Measurements from ENCODE around the gene SLC39A7. TPM values are rescaled to one million over a fixed set of nuclear protein-coding genes. Genes with fewer than 3 reads are reported as not detected.

The SLC39A7 gene
- total and polyA plus RNA-seq, 8 donors, result 9.3 to 119 (median 61.2) TPM

DNA sequence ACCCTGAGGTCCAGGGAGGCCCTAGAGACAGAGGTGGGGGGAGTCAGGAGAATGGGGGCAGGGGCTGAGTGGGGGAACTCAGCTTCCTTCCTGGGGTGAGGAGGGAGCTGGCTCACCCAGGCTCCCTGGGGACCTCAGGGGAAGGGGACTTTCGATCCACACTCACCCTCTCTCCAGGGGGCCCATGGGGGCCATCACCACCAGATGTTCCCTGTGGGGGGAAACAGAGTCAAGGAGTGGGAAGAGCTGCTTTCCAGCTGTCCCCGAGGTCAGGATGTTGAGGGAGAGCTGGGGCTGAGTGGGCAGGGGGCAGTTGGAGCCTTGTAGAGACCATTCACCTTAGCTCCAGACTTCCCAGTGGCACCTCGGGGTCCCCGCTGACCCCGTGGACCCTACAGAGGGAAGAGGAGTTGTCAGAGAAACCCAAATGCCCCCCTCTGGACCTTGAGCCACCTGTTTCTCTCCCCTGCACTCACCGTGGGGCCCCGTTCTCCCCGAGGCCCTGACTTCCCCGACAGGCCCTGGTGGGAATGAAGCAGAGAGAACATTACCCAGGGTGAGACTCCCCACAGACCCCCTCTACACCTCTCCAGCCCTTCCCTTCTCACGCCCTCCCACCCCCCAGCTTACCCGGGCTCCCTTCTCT lies 27.0 kb upstream of the SLC39A7 start:
- Histone ChIP-seq H3K27me3 (peaks cover 0 to 18% (median 6%) of the 10 kb centered on the region in 3 donors), H3K36me3 (no peaks in the 10 kb centered on the region), H3K4me1 (no peaks in the 10 kb centered on the region), H3K27ac (no peak overlapping the region), H3K9me3 (no peaks in the 10 kb centered on the region), H3K4me3 (no peak overlapping the region)
- no peak for DNase-seq
- intact Hi-C loops (cut with DNase I; ENCODE audit: low total_unique reads), result no loop called here
- WGBS, 5 donors, result 52 to 66% (median 63%) methylated on average over 8 to 11 of the region's 11 CpGs
- no peak for TF ChIP-seq CTCF (IDR thresholded peaks at IDR 0.05)
- no peak for TF ChIP-seq EP300 (IDR thresholded peaks at IDR 0.05)
- no peak for TF ChIP-seq POLR2A (IDR thresholded peaks at IDR 0.05)
- TF ChIP-seq POLR2AphosphoS5 (IDR thresholded peaks at IDR 0.05), result no peak

GRCh38 chr6:33174784-33175183 lies 25.9 kb upstream of the SLC39A7 start:
- Histone ChIP-seq H3K27me3 (peaks cover 0 to 18% (median 6%) of the 10 kb centered on the region in 3 donors), H3K36me3 (no peaks in the 10 kb centered on the region), H3K27ac (no peak overlapping the region), H3K9me3 (no peaks in the 10 kb centered on the region), H3K4me1 (no peaks in the 10 kb centered on the region), H3K4me3 (no peak overlapping the region)
- 79 to 94% (median 84%) methylated on average over 4 of the region's 4 CpGs for WGBS, 5 donors
- DNase-seq, result no peak
- TF ChIP-seq POLR2A (IDR thresholded peaks at IDR 0.05) (no peak), POLR2AphosphoS5 (IDR thresholded peaks at IDR 0.05) (no peak), CTCF (IDR thresholded peaks at IDR 0.05) (no peak), EP300 (IDR thresholded peaks at IDR 0.05) (no peak)
- intact Hi-C loops (cut with DNase I; ENCODE audit: low total_unique reads), result no loop called here

DNA sequence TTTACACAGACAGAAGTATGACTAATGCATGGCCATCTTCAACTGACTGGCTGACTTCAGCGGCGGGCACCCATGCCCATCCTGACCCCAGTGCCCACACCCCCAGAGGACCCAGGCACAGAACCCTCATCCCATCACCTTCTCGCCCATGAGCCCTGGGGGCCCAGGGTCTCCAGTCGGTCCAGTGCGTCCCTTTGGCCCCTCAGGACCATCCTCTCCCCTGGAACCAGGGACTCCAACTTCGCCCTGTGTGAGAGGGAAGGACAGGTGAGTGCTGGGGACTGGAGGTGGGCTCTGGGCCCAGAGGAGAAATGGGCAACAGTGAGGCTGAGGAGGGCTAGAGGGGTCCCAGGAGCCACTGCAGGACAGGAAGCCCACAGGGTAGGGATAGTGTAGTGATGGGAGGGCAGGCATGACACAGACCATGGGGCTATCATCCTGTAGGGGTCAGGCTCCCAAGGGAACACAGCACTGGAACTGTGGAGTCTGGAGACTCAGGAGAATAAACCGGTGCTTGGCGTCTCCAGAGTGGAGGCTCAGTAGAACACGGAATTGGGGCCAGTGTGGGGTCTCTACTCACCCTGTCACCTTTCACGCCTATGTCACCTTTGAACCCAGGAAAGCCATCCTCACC lies 25.1 kb upstream of the SLC39A7 start:
- no peaks in the 10 kb centered on the region for H3K36me3 ChIP-seq
- no peaks in the 10 kb centered on the region for H3K9me3 ChIP-seq
- H3K27ac ChIP-seq, result no peak overlapping the region
- peaks cover 0 to 18% (median 6%) of the 10 kb centered on the region in 3 donors for H3K27me3 ChIP-seq
- TF ChIP-seq CTCF (IDR thresholded peaks at IDR 0.05), result no peak
- TF ChIP-seq EP300 (IDR thresholded peaks at IDR 0.05), result no peak
- no peak for TF ChIP-seq POLR2AphosphoS5 (IDR thresholded peaks at IDR 0.05)
- no peak for TF ChIP-seq POLR2A (IDR thresholded peaks at IDR 0.05)
- WGBS, 5 donors, result 70 to 85% (median 72%) methylated on average over 10 of the region's 10 CpGs
- H3K4me1 ChIP-seq, result no peaks in the 10 kb centered on the region
- no peak for DNase-seq
- intact Hi-C loops (cut with DNase I; ENCODE audit: low total_unique reads), result no loop called here
- H3K4me3 ChIP-seq, result no peak overlapping the region

GRCh38 chr6:33176906-33177305 lies 23.8 kb upstream of the SLC39A7 start:
- TF ChIP-seq POLR2AphosphoS5 (IDR thresholded peaks at IDR 0.05), result no peak
- TF ChIP-seq CTCF (IDR thresholded peaks at IDR 0.05), result no peak
- TF ChIP-seq POLR2A (IDR thresholded peaks at IDR 0.05), result no peak
- no peak for TF ChIP-seq EP300 (IDR thresholded peaks at IDR 0.05)
- WGBS, 5 donors, result 81 to 95% (median 89%) methylated on average over 7 of the region's 7 CpGs

More at GRCh38 chr6:33176906-33177305, 23.8 kb upstream of the SLC39A7 start:
- intact Hi-C loops (cut with DNase I; ENCODE audit: low total_unique reads), result no loop called here
- no peaks in the 10 kb centered on the region for H3K4me1 ChIP-seq
- peaks cover 0 to 18% (median 6%) of the 10 kb centered on the region in 3 donors for H3K27me3 ChIP-seq
- H3K9me3 ChIP-seq, result no peaks in the 10 kb centered on the region
- no peak overlapping the region for H3K27ac ChIP-seq
- no peak for DNase-seq
- no peak overlapping the region for H3K4me3 ChIP-seq
- no peaks in the 10 kb centered on the region for H3K36me3 ChIP-seq

Measured in stomach (tissue), 9 donors.